ENCODE measurements around the gene GXYLT1. TPM values are rescaled to one million over a fixed set of nuclear protein-coding genes. Genes with fewer than 3 reads are reported as not detected.
A peak's percentile ranks its signal among the peaks of the same experiment; 100 is the strongest.

The GXYLT1 gene
- total and polyA plus RNA-seq, 2 experiments from 2014 or later, result 9.0 to 28.8 TPM

DNA sequence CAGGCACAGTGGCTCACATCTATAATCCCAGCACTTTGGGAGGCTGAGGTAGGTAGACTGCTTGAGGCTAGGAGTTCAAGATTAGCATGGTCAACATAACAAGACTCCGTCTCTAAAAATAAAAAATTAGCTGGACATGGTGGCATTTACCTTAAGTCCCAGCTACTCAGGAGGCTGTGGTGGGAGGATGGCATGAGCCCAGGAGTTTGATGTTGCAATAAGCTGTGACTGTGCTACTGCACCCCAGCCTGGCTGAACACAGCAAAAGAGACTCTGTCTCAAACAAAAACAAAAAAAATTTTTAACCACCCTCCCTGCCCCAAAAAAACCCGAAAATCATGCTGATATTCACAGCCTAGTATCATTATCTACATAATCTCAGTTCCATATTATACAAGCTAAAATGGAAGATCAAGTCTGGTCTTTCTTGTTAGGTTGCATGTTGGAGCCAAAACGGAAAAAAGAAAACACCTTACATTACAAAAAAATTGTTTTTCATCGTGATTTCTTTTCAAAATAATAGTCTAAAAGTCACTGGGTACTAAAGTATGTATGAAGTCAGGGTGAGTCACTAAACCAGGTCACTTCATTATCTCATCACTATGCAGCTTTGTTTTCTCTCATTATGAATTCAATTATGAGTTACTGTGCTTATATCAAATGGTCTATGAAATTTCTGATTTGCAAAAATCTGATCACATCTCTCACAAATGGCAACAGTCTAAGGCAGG, 13.8 kb downstream of the GXYLT1 start:
- H3K27me3 ChIP-seq, result no peaks in the 10 kb centered on the region
- H3K4me1 ChIP-seq (ENCODE audit: insufficient read depth), result no peaks in the 10 kb centered on the region
- H3K27ac ChIP-seq, result no peak overlapping the region
- no peak for DNase-seq (ENCODE audit: low spot score)
- no peak overlapping the region for H3K4me3 ChIP-seq
- 77% methylated on average over 4 of the region's 4 CpGs for WGBS (ENCODE audit: low lambda C conversion rate, missing lambda C conversion rate)
- no peak overlapping the region for H3K4me2 ChIP-seq
- H2AFZ ChIP-seq, result no peak overlapping the region
- no peaks in the 10 kb centered on the region for H3K36me3 ChIP-seq (replicated peaks; ENCODE audit: insufficient read depth, low read depth)
- H3K9me2 ChIP-seq (replicated peaks; ENCODE audit: insufficient read depth), result no peaks in the 10 kb centered on the region
- TF ChIP-seq CTCF (IDR thresholded peaks at IDR 0.05; ENCODE audit: poor library complexity) (no peak), EZH2 (IDR thresholded peaks at IDR 0.05; ENCODE audit: borderline replicate concordance) (no peak), EZH2phosphoT487 (IDR thresholded peaks at IDR 0.05; ENCODE audit: low read depth, severe bottlenecking, unreplicated experiment) (no peak)
- H3K79me2 ChIP-seq, result peaks cover 88% of the 10 kb centered on the region
- no peaks in the 10 kb centered on the region for H3K9me3 ChIP-seq (ENCODE audit: low read depth)
- peaks cover 5% of the 10 kb centered on the region for H4K20me1 ChIP-seq (ENCODE audit: insufficient read depth, poor library complexity, severe bottlenecking)

- TF ChIP-seq EZH2phosphoT487 (IDR thresholded peaks at IDR 0.05; ENCODE audit: low read depth, severe bottlenecking, unreplicated experiment) (no peak), CTCF (IDR thresholded peaks at IDR 0.05; ENCODE audit: poor library complexity) (peak; percentile 93)
- H3K27me3 ChIP-seq, result no peaks in the 10 kb centered on the region
- peaks cover 9% of the 10 kb centered on the region for H3K4me1 ChIP-seq (ENCODE audit: insufficient read depth)
- H3K9me2 ChIP-seq (replicated peaks; ENCODE audit: insufficient read depth), result no peaks in the 10 kb centered on the region
- 24% methylated on average over 4 of the region's 4 CpGs for WGBS (ENCODE audit: low lambda C conversion rate, missing lambda C conversion rate)
- H3K36me3 ChIP-seq (replicated peaks; ENCODE audit: insufficient read depth, low read depth), result no peaks in the 10 kb centered on the region
- DNase-seq (ENCODE audit: low spot score), result peak; percentile 68
- no peak overlapping the region for H3K4me3 ChIP-seq
- H3K4me2 ChIP-seq, result no peak overlapping the region
- H4K20me1 ChIP-seq (ENCODE audit: insufficient read depth, poor library complexity, severe bottlenecking), result peaks cover 5% of the 10 kb centered on the region
- no peak overlapping the region for H2AFZ ChIP-seq
- H3K9me3 ChIP-seq (ENCODE audit: low read depth), result no peaks in the 10 kb centered on the region
- peaks cover 77% of the 10 kb centered on the region for H3K79me2 ChIP-seq
- H3K27ac ChIP-seq, result no peak overlapping the region
These were observed 15.0 kb downstream of the GXYLT1 start for GRCh38 chr12:42129595-42130204.

- WGBS (ENCODE audit: low lambda C conversion rate, missing lambda C conversion rate), result 70% methylated on average over 6 of the region's 6 CpGs
- H3K4me1 ChIP-seq (ENCODE audit: insufficient read depth), result peaks cover 9% of the 10 kb centered on the region
- no peak for DNase-seq (ENCODE audit: low spot score)
These were observed 15.8 kb downstream of the GXYLT1 start for GRCh38 chr12:42128888-42129287.

More at GRCh38 chr12:42128888-42129287, 15.8 kb downstream of the GXYLT1 start:
- no peaks in the 10 kb centered on the region for H3K9me2 ChIP-seq (replicated peaks; ENCODE audit: insufficient read depth)
- no peaks in the 10 kb centered on the region for H3K27me3 ChIP-seq
- no peaks in the 10 kb centered on the region for H3K9me3 ChIP-seq (ENCODE audit: low read depth)
- H4K20me1 ChIP-seq (ENCODE audit: insufficient read depth, poor library complexity, severe bottlenecking), result peaks cover 5% of the 10 kb centered on the region
- no peaks in the 10 kb centered on the region for H3K36me3 ChIP-seq (replicated peaks; ENCODE audit: insufficient read depth, low read depth)
- H2AFZ ChIP-seq, result no peak overlapping the region
- H3K27ac ChIP-seq, result no peak overlapping the region
- no peak overlapping the region for H3K4me3 ChIP-seq
- no peak for TF ChIP-seq EZH2phosphoT487 (IDR thresholded peaks at IDR 0.05; ENCODE audit: low read depth, severe bottlenecking, unreplicated experiment)
- TF ChIP-seq CTCF (IDR thresholded peaks at IDR 0.05; ENCODE audit: poor library complexity), result no peak
- no peak for TF ChIP-seq EZH2 (IDR thresholded peaks at IDR 0.05; ENCODE audit: borderline replicate concordance)
- no peak overlapping the region for H3K4me2 ChIP-seq
- peaks cover 71% of the 10 kb centered on the region for H3K79me2 ChIP-seq
